ENCODE data around the gene RARA. TPM values are rescaled to one million over a fixed set of nuclear protein-coding genes. Genes with fewer than 3 reads are reported as not detected.

Gene RARA
- total RNA-seq, 4 donors from 2014 or later, result 26.2 to 53.5 (median 52.2) TPM

- DNase-seq (ENCODE audit: extremely low spot score), result no peak
- intact Hi-C loops (cut with DNase I), result no loop called here
- WGBS, result 24% methylated on average over 12 of the region's 19 CpGs
- Histone ChIP-seq H3K27ac (replicated peaks in 1 of 4) (peak overlapping the region; percentile 94 to 98 (median 96)), H3K9me3 (no peaks in the 10 kb centered on the region), H3K36me3 (no peaks in the 10 kb centered on the region), H3K4me1 (peaks cover 92 to 96% (median 94%) of the 10 kb centered on the region in 4 donors), H3K4me3 (peak overlapping the region; percentile 90 to 99 (median 94)), H3K27me3 (no peaks in the 10 kb centered on the region)
- no peak for TF ChIP-seq CTCF (IDR thresholded peaks at IDR 0.05)
- no peak for TF ChIP-seq EP300 (IDR thresholded peaks at IDR 0.05)
- TF ChIP-seq POLR2AphosphoS5 (IDR thresholded peaks at IDR 0.05), result peak; percentile 37 to 69
- no peak for TF ChIP-seq POLR2A (IDR thresholded peaks at IDR 0.05; ENCODE audit: low read depth)
Measured at GRCh38 chr17:40320756-40321523, 12.0 kb downstream of the RARA start.

DNA sequence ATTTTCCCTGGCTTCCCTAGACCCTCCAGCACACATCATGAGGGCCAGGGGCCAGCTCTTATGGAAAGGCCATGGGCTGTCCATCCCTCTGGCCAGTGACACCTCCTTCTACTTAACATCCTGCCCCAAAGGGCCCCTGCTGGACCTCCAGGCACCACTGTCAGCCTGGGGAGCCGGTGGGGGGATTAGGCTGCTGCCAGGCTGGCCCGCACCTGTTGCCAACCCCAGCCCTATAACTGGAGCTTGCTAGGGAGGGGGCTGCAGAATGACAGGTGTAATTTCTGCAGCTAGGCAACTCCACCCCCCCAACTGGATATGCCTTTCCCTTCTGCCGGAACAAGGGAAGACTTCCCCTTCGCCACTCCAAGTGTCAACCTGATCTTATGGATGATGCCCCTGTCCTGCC is 12.5 kb downstream of the RARA start:
- Histone ChIP-seq H3K27me3 (no peaks in the 10 kb centered on the region), H3K4me3 (peak overlapping the region; percentile 90 to 99 (median 94)), H3K9me3 (no peaks in the 10 kb centered on the region), H3K36me3 (no peaks in the 10 kb centered on the region), H3K4me1 (peaks cover 92 to 96% (median 94%) of the 10 kb centered on the region in 4 donors), H3K27ac (replicated peaks in 1 of 4) (peak overlapping the region; percentile 94 to 98 (median 96))
- DNase-seq (ENCODE audit: extremely low spot score), result no peak
- intact Hi-C loops (cut with DNase I), result no loop called here
- TF ChIP-seq POLR2A (IDR thresholded peaks at IDR 0.05; ENCODE audit: low read depth) (no peak), EP300 (IDR thresholded peaks at IDR 0.05) (no peak), POLR2AphosphoS5 (IDR thresholded peaks at IDR 0.05) (no peak), CTCF (IDR thresholded peaks at IDR 0.05) (no peak)
- WGBS, result 0% methylated on average over 2 of the region's 4 CpGs

DNA sequence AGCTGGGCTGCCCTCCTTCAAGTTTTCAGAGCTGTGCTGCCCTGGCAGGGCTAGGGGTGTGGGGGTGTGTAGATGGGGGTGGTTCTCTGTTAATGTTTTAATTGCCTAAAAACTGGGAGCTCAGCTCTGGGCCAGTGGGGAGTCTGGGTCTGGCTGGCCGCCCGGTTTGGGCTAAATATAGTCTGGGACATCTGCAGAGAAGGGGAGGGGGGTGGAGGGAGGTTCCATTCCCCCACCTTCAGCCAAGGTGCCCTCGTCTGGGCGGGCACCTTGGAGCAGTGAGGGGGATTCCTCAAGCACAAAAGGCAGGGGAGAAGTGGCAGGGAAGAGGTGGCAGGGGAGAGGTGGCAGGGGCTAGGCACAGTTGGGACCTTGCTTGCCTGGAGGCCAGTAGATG is 13.0 kb downstream of the RARA start:
- DNase-seq (ENCODE audit: extremely low spot score), result no peak
- intact Hi-C loops (cut with DNase I), result no loop called here
- TF ChIP-seq POLR2AphosphoS5 (IDR thresholded peaks at IDR 0.05) (no peak), CTCF (IDR thresholded peaks at IDR 0.05) (no peak), POLR2A (IDR thresholded peaks at IDR 0.05; ENCODE audit: low read depth) (no peak), EP300 (IDR thresholded peaks at IDR 0.05) (no peak)
- Histone ChIP-seq H3K4me1 (peaks cover 92 to 96% (median 94%) of the 10 kb centered on the region in 4 donors), H3K36me3 (no peaks in the 10 kb centered on the region), H3K27me3 (no peaks in the 10 kb centered on the region), H3K27ac (replicated peaks in 1 of 4) (peak overlapping the region; percentile 94 to 98 (median 96)), H3K4me3 (peak overlapping the region; percentile 90 to 99 (median 94)), H3K9me3 (no peaks in the 10 kb centered on the region)
- WGBS, result 0% methylated on average over 4 of the region's 4 CpGs

GRCh38 chr17:40322358-40323315 is 13.7 kb downstream of the RARA start:
- intact Hi-C loops (cut with DNase I), result no loop called here
- Histone ChIP-seq H3K27me3 (no peaks in the 10 kb centered on the region), H3K4me3 (peak overlapping the region; percentile 90 to 99 (median 94)), H3K9me3 (no peaks in the 10 kb centered on the region), H3K4me1 (peaks cover 92 to 96% (median 94%) of the 10 kb centered on the region in 4 donors), H3K27ac (replicated peaks in 1 of 4) (peak overlapping the region; percentile 94 to 98 (median 96)), H3K36me3 (no peaks in the 10 kb centered on the region)
- no peak for DNase-seq (ENCODE audit: extremely low spot score)
- peak; percentile 28 for TF ChIP-seq EP300 (IDR thresholded peaks at IDR 0.05)
- TF ChIP-seq POLR2AphosphoS5 (IDR thresholded peaks at IDR 0.05), result peak; percentile 40 to 46
- no peak for TF ChIP-seq CTCF (IDR thresholded peaks at IDR 0.05)
- WGBS, result 9% methylated on average over 13 of the region's 19 CpGs
